ENCODE results near the gene IRF9. TPM values are rescaled to one million over a fixed set of nuclear protein-coding genes. Genes with fewer than 3 reads are reported as not detected.

Gene IRF9
- total and polyA plus RNA-seq, 2 of the 13 experiments (the other 11 are each of a cell fraction or from before 2014, with no cell fraction given): 14.9 to 49.7 TPM

DNA sequence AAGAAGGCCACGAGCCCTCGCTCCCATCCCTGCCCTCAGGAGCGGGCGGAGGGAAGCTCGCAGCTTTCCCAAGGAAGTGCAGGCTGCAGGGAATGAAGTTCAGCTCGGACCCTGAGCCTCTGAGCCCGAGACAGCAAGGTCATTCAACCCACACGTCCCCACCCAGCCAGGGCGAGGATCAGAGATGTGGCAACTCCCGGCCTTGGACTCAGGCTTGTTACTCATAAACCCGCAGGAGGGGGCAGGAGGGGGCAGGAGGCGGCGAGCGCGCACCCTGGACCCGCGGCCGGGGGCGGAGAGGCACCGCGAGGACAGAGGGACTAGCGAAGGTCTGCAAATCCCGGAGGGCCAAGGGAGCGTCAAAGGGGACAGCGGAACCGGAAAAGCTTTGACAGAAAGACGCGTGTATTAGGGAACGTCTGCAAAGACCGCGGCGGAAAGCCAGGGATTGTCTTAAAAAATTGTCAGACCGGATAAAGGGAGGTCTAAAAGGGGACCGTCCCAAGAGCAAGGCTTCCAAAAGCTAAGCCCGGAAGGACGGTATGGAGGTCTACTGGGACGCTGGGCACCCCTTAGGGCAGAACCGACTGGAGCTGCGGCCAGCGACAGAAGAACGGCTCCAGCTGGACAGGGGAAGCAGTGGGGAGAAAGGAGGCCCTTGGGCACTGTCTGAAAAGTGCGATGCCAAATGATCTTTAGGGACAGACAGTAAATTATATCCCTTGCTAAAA lies 47.1 kb upstream of the IRF9 start (continued):
- TF ChIP-seq, protein P1, sequence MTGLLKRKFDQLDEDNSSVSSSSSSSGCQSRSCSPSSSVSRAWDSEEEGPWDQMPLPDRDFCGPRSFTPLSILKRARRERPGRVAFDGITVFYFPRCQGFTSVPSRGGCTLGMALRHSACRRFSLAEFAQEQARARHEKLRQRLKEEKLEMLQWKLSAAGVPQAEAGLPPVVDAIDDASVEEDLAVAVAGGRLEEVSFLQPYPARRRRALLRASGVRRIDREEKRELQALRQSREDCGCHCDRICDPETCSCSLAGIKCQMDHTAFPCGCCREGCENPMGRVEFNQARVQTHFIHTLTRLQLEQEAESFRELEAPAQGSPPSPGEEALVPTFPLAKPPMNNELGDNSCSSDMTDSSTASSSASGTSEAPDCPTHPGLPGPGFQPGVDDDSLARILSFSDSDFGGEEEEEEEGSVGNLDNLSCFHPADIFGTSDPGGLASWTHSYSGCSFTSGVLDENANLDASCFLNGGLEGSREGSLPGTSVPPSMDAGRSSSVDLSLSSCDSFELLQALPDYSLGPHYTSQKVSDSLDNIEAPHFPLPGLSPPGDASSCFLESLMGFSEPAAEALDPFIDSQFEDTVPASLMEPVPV (CRISPR knock-in tag; IDR thresholded peaks at IDR 0.05): peak; percentile 99
- TF ChIP-seq IRF2 (CRISPR knock-in tag; IDR thresholded peaks at IDR 0.05): peak; percentile 100
- TF ChIP-seq THAP7 (CRISPR knock-in tag; IDR thresholded peaks at IDR 0.05): peak; percentile 97
- peak; percentile 66; the same call in 1 of the 2 replicates for TF ChIP-seq ELK4 (CRISPR knock-in tag; IDR thresholded peaks at IDR 0.05; ENCODE audit: borderline replicate concordance)
- peak; percentile 89; the same call in 1 of the 2 replicates for TF ChIP-seq ARHGAP35 (CRISPR knock-in tag; IDR thresholded peaks at IDR 0.05; ENCODE audit: borderline replicate concordance)
- TF ChIP-seq, protein P2, sequence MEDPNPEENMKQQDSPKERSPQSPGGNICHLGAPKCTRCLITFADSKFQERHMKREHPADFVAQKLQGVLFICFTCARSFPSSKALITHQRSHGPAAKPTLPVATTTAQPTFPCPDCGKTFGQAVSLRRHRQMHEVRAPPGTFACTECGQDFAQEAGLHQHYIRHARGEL (CRISPR knock-in tag; IDR thresholded peaks at IDR 0.05): peak; percentile 38
- TF ChIP-seq NFE2 (CRISPR knock-in tag; IDR thresholded peaks at IDR 0.05): no peak
- peak; percentile 97; the same call in 1 of the 2 replicates for TF ChIP-seq SMAD3 (CRISPR knock-in tag; IDR thresholded peaks at IDR 0.05)
- TF ChIP-seq ZNF549 (CRISPR knock-in tag; IDR thresholded peaks at IDR 0.05): peak; percentile 16; the same call in 1 of the 2 replicates
- no peak for TF ChIP-seq ZNF577 (CRISPR knock-in tag; IDR thresholded peaks at IDR 0.05; ENCODE audit: borderline replicate concordance, low read depth)
- TF ChIP-seq ATAD3A (CRISPR knock-in tag; IDR thresholded peaks at IDR 0.05): peak; percentile 75
- TF ChIP-seq ZNF615 (CRISPR knock-in tag; IDR thresholded peaks at IDR 0.05; ENCODE audit: borderline replicate concordance): peak; percentile 98
- peak; percentile 91 for TF ChIP-seq GTF3A (CRISPR knock-in tag; conservative IDR thresholded peaks at IDR 0.05)
- peak; percentile 83 for TF ChIP-seq SRSF1 (optimal IDR thresholded peaks at IDR 0.05; ENCODE audit: low read depth, low read length)
- peak; percentile 85; the same call in 1 of the 2 replicates for TF ChIP-seq ZBTB42 (CRISPR knock-in tag; IDR thresholded peaks at IDR 0.05)
- TF ChIP-seq, protein P3, sequence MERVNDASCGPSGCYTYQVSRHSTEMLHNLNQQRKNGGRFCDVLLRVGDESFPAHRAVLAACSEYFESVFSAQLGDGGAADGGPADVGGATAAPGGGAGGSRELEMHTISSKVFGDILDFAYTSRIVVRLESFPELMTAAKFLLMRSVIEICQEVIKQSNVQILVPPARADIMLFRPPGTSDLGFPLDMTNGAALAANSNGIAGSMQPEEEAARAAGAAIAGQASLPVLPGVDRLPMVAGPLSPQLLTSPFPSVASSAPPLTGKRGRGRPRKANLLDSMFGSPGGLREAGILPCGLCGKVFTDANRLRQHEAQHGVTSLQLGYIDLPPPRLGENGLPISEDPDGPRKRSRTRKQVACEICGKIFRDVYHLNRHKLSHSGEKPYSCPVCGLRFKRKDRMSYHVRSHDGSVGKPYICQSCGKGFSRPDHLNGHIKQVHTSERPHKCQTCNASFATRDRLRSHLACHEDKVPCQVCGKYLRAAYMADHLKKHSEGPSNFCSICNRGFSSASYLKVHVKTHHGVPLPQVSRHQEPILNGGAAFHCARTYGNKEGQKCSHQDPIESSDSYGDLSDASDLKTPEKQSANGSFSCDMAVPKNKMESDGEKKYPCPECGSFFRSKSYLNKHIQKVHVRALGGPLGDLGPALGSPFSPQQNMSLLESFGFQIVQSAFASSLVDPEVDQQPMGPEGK (CRISPR knock-in tag; IDR thresholded peaks at IDR 0.05): peak; percentile 100
- TF ChIP-seq, protein P4, sequence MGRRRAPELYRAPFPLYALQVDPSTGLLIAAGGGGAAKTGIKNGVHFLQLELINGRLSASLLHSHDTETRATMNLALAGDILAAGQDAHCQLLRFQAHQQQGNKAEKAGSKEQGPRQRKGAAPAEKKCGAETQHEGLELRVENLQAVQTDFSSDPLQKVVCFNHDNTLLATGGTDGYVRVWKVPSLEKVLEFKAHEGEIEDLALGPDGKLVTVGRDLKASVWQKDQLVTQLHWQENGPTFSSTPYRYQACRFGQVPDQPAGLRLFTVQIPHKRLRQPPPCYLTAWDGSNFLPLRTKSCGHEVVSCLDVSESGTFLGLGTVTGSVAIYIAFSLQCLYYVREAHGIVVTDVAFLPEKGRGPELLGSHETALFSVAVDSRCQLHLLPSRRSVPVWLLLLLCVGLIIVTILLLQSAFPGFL (CRISPR knock-in tag; IDR thresholded peaks at IDR 0.05): no peak
- TF ChIP-seq SALL1 (CRISPR knock-in tag; IDR thresholded peaks at IDR 0.05): peak; percentile 100
- no peak for TF ChIP-seq TEAD2 (CRISPR knock-in tag; IDR thresholded peaks at IDR 0.05)

Data from HepG2 (cell line).